HG03469 (cell line): ENCODE data around the gene ATP11A.
A peak's percentile ranks its signal among the peaks of the same experiment; 100 is the strongest.

Experiments
- ATAC-seq: cut with Tn5 transposase; IDR thresholded peaks from one replicate; pipeline ENCODE4 v1.9.1; 2021; ENCODE audit warnings: mild to moderate bottlenecking, moderate library complexity, moderate number of reproducible peaks; ENCODE audit not compliant: unreplicated experiment

The ATP11A gene

DNA sequence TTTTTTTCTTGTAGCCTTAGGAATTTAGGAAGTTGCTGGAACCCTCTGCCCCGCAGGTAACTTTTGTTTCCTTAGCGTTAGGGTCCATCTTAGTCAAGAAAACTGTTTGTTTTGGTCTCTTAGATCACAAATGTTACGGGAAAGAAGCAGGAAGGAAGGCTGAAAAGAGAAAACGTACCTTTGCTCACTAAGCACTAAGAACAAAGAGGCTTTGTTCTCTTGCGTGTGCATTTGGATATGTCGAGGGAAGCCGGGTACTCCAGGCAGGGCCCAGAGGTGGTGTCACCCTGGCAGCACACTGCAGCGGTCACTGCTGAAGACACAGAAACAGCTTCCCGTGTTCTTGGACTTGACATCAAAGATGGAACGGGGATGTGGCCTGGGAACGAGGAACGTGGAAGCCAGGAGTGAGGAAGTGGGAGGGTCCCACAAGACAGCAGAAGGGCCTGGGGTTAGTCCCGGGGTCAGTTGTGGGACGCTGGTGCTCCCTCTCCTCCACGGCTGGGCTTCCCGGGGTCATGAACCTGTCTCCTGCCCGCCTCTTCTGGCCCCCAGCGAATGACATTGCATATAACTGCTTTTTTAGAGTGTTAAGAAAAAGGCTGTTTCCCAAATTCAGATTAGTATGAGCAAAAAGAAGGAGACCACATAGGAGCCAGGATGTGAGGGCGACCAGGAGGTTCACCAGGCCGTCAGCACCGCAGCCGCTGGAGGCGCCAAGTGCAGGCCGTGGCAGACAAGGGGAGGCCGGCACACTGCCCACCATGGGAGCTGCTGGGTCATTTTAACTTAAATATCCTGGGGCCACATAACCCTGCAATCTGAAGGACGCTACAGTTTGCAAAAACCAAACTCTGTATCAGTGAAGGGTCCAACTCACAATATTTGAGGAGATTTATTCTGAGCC lies 31.6 kb downstream of the ATP11A start:
- ATAC-seq, result no peak

DNA sequence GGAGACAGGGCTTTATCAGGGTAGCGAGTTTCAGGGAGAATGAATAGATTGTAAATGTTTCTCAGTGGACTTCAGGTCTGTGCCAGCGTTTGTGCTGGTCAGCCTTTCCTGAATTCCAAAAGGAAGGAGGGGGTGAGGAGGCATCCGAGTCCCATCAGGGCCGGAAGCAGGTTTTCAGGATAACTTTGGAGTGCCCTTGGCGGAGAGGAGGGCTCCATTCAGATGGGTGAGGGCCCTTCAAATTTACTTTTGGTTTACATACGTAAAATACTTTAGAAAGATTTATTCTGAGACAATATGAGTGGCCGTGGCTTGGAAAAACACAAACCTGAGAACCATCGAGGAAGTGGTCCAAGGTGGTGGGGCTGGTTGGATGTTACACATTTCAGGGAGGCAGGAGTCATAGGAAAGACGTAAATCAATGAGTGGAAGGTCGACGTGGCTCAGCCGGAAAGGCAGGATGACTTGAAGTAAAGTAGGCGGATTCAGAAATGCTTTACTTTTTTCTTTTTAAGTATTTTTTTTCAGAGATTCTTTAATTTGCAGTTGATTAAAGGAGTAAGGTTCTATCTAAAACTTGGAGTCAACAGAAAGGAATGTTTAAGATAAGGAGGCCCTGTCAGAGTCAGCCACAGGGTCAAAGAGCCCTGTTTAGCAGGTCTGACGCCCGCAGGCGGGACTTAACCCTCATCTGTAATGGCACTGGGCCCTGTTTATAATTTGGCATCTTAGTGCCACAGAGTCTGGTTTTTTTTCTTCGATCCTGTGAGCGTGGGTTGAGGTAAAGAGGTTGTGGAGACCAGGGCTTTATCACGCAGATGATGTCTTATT lies 32.8 kb downstream of the ATP11A start:
- ATAC-seq, result no peak

DNA sequence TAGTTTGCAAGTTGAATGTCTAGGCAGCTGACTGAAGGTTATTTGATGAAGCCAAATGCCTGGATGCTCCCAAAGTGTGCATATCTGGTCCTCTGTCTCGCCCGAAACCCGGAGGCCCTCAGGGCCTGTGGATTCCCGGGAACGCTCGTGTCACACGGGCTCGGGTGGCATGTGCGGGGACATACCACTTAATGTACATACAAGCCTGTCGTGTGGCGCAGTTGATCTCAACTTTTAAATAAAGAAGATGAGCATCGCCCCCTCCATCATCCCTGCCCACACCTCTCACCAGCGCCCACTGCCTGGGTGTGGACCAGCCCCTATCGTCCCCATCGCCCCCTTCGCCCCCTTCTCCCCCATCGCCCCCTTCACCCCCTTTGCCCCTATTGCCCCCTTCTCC lies 33.9 kb downstream of the ATP11A start:
- ATAC-seq, result no peak

DNA sequence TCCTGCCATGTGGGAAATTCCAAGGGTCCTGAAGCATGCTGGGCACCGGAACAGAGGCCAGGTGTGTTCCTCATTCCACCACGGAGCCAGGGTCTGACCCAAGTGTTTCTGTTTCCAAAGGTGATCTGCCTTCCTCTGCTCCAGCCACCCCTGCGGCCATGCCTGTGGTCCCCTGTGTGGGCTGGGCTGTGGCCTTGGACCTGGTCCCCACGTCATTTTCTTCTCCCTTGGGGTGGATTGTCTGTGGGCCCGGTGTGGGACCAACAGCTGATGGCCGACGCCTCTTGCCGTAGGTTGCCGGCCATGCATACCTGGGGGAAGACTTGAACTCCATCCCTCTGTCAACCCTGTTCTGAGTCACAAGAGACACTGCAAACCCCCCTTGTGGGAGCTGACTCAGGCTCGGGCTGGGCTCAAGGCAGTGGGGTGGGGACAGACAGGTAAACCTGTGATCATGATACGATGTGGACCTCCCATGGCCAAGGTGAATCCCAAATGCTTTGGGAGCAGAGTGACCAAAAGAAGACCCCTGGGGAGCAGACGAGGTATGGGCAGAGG lies 35.0 kb downstream of the ATP11A start:
- no peak for ATAC-seq

DNA sequence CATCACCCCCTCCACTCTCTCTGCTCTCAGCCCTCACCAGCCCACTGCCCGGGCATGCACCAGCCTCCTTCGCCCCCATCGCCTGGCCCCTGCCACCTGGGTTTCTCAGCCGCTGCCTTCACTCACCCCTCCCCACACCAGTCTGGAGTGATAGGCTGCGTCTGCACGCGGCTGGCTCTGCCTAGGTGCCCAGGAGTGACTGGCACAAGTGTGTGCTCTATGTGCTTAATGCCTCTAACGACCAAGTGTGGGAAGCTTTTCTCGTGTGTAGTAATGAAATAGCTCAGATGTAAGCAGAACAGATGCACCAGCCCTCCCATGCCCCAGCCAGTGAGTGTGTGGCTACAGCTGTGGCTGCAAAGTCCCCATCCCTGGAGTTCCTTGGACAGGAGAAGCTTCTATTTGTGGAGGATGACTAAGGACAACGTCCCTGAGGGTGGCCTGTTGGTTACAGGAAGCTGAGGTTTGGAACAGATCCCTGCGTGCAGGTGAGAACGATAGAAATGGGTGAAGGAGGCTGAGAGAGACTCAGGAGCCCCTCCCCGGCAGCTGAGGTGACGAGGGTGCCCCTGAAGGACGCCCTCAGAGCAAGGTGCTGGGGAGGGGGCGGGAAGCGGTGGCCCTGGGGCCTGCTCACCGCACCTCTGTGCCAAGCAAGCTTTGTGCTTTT lies 35.6 kb downstream of the ATP11A start:
- ATAC-seq, result peak; percentile 60

DNA sequence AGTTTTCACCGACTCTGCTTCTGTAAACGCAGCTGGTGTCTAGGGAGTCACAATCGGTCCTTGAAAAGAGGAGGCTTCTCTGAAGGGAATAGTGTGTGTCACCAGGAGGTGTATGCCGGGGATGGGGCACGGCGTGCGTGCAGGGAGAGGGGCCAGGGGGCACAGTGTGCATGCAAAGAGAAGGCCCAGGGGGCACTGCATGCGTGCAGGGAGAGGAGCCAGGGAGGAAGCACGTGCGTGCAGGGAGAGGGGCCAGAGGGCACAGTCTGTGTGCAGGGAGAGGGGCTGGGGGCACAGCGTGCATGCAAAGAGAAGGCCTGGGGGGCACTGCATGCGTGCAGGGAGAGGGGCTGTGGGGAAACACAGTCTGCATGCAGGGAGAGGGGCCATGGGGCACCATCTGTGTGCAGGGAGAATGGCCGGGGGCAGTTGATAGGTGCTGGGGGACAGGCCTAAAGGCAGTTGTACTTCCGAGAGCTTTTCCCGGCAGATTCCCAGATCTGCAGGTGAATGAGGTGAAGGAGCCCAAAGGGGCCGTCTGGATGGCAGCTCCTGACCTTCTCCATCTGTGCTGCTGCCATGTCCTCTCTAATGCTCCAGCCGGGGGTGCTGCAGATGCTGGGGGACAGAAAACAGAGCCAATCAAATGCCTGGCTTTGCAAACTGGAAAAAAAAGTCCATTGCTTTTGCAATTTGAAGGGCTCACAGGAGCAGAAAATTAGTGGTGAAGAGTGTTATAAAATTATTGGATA lies 36.4 kb downstream of the ATP11A start:
- ATAC-seq, result no peak

DNA sequence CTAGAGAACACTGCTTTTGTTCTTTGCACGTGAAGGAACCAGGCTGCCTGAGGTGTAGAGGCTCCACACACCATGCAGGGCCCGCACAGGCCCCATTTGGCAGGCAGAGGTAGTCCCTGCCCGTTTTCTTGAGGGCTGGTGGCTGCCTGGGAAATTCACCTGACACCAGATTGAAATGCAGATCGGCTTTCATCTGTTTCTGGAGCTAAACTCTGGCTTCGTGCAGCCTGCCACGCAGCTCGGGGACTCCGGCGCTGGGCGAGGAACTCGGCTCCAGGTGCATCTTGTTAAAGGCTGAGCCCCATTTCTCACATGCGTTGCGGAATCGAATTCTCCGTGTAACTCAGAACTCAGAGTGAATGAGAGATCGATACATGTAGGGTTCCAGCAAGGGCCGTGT lies 37.7 kb downstream of the ATP11A start:
- ATAC-seq, result no peak

DNA sequence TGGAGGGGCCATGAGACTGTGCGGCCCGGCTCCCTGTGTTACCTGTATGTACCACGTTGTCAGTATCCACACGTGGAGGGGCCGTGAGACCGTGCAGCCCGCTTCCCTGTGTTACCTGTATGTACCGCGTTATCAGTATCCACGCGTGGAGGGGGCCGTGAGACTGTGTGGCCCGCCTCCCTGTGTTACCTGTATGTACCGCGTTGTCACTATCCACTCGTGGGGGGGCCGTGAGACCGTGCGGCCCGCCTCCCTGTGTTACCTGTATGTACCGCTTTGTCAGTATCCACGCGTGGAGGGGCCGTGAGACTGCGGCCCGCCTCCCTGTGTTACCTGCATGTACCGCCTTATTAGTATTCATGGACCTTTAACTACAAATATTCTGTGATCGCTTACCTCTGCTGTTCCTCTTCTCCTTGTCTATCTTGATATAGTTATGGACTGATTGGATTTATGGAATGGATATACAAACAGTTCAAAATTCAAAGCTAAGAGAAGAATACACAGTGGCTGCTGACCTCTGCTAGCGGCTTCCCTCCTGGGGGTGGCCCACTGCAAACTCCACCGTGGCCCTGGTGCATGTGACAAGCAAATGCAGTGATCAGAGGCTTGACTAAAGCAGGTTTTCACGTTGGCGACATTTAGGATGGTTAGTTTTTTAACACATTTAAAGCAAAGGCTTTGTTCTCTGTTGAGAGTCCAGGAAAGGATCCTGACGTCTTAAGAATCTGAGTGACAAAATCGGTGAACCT lies 38.7 kb downstream of the ATP11A start:
- no peak for ATAC-seq

DNA sequence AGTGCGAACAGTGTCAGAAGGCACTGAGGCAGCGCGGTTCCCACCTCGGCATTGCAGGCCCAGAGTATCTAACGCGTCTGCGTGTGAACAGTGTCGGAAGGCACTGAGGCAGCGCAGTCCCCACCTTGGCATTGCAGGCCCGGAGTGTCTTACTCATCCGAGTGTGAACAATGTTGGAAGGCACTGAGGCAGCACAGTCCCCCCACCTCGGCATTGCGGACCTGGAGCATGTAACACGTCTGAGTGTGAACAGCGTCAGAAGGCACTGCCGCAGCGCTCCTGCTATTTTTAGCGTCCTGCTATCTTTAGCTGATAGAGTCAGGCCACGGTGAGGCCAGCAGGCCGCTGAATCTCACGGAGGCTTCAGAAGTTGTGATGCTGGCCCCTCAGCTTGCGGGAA lies 39.6 kb downstream of the ATP11A start:
- no peak for ATAC-seq

DNA sequence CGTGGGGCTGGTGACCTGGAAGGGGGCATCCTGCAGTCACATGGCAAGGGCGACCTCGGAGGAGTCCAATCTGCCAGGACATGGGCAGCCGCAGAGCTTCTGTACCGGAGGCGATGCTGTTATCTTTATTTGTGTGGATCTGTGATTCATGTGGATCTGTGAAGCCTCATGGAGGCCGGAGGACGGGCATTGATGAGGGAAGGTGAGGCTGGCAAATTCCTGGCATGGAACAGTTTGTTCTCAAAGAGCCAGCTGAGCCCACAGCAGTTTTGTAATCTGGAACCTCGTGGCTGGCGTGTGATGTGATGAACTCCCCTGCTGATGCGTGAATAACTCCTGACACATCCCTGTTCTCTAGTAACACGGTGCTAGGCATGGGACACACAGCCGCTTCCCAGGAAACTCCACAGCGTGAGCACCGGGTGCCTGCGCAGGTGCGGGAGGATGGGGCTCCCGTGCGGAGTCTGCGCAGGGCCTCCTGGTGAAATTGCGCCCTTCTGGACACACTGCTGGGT lies 40.4 kb downstream of the ATP11A start:
- no peak for ATAC-seq

DNA sequence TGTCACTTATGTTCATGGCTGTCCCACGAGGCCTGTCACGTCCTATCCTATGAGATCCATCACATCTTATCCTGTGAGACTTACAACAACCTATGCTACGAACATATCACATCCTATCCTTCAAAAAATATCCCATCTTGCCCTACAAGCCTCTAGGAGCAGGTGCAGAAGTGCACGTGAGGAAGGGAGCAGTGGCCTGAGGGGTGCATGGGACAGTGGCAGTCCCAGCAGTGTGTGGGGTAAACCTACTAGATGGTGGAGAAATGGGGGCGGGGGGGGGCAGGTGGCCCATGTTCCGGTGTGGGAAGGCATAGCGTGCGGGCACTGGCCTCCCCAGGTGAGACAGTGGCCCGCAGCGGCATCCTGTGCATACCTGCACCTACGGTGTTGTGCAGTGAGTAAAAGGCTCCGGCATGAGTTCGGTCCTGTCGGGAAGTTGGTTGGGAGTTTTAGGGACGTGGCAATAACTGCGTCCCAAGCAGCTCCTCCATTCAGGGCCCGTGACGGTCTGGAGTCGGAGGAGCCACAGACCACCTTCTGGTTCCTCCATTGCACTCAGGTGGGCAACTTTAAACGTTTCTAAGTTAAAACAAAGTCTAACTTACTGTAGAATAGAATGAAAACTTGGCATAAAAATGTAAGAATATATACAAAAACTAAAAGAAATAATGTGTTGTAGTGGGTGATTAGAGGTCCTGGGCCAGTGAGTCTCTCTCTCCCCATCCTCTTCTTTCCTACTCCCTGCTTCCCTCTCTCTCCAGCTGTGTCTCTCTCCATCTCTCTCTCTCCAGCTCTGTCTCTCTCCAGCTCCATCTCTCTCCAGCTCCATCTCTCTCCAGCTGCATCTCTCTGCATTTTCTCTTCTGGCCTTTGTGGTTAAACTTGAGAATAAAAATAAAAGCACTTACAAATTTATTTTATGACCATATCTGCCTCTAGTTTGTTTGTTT lies 42.1 kb downstream of the ATP11A start:
- no peak for ATAC-seq

DNA sequence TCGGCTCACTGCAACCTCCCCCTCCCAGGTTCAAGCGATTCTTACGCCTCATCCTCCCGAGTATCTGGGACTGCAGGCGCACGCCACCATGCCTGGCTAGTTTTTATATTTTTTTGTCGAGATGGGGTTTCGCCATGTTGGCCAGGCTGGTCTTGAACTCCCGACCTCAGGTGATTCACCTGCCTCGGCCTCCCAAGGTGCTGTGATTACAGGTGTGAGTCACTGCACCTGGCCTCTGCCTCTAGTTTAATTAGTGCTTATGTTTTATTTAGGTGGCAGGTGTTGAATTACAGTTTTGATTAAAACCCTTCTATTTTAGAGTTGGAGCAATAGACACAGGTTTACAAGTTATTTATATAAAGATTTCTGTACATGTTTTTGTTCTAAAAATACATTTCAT lies 42.8 kb downstream of the ATP11A start:
- no peak for ATAC-seq

DNA sequence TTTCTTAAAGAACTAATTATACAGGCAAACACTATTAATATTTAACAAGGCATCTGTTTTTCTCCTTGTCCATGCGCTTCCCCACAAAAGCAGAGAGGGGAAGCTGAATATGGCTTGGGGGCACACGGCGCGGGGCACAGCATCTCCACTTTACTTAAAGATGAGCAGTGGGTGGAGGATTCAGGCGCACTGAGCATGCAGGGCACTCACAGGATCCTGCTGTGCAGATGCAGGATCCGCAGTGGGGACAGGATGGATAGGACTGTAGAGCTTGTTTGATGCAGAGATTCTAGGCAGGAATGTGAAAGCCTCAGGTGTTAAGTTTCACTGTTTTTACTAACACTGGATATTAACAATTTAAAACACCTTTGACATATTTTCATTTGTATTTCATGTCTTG lies 43.3 kb downstream of the ATP11A start:
- no peak for ATAC-seq

DNA sequence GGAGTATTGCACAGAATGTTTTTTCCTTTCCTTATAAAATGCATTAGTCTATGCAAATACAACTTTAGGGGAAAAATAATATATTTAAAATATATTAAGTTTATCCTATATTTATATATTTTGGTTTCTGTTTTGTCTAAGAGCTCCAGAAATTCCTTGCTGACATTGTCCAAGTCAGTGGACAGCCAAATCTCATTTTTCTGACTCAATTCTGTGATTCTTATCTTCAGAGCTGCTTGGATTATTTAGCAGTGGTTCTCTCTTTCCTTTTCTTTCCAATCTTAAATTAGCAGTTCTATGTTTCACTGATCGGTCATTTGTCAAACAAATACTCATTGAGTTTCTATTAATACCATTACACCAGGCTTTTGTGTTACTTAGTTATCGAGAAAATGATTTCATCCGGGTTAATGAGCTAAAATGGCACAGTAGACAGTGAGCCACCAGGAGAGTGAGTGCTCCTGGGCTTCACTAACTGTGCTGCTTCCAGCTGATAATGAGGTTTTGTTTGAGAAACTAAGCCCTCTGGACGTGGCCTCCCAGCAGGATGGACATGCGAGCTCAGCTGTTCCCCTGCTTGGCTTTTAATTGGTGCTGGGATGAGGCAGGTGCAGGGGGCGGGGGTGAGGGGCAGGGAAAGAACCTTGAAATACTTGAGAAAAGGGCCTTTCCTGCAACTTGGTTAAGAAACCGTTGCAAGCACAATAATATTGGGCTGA lies 44.0 kb downstream of the ATP11A start:
- no peak for ATAC-seq

DNA sequence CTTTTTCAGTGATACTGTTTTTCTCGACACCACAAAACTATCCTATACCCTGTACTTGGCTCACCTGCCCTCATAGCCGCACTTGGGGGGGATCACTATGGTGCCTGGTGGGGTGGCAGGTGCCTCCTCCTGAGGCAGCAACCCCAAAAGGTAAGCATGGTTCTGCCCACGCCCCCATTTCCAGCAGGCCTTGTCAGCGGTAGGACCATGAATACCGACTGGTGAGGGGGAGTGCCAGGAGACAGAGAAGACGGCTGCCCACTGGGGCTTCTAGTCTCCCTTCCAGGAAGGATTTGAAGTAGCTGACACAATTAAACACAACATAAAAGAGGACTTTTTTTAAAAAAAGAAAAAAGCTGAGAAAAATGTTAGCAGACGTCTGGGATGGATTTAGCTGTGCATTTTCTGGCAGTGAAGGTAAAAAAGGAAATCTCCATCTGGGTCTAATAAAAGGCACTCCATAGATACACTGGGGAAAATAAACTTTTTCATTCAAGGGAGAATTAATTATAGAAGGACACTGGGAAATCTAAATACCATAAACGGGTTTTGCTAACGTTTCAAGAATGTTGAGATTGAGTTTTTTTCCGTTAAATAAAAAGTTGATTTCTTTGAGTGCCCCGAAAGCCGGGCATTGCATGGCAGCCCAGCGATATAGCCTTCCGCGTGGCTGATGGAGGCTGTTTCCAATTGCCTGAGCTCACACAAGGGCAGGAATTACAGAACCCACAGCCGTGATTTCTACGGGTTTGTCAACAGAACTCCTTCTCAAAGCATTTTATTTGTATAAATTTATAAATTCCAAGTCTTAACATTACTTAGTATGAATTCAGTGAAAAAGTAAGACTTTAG lies 45.1 kb downstream of the ATP11A start:
- no peak for ATAC-seq

DNA sequence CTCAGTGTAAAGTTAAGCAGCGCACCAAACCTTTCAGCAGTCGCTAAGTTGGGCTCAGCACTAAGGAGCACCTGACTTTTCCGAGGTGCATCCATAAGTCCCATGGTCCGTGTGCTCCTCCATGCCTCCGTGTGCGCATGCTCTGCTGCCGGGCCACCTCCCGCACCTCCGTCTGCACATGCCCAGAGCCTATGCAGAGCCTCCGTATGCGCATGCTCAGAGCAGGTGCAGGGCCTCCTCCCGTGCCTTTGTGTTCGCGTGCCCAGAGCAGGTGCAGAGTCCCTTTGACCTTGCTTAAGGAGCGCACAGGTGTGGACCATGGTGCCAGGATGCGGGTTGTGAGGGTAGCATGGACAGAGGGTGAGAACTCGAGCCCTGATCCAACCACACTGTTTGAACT lies 46.0 kb downstream of the ATP11A start:
- ATAC-seq, result no peak

DNA sequence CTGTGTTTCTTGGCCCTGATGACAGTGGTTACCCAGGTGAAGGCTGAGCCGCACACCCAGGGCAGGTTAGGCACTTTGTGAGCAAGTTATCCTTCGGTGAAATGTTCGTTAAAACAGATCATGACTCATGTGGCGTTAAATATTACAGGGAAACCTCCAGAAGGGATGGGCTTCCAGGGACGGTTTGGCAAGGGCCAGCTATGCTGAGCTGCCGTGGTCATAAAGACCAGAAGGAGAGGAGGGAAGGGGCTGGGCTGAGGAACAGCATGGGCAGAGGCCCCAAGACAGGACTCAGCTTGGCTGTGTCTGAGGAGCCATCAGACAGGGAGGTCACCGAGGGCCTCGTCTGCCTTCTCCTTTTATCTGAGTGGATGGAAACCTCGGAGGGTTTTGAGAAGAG lies 47.5 kb downstream of the ATP11A start:
- no peak for ATAC-seq
